Liver (tissue), 9 donors: ENCODE measurements around the gene NOG. TPM values are rescaled to one million over a fixed set of nuclear protein-coding genes. Genes with fewer than 3 reads are reported as not detected.

ENCODE experiments used
- DNase-seq: peaks from one replicate; pipeline ENCODE4 v3.0.0-alpha.2; 2017; ENCODE audit warnings: low spot score
- H3K27ac ChIP-seq, 2 donors: one replicate each; pipeline ENCODE4 v1.7.0; 2013; ENCODE audit warnings: inconsistent platforms in 2 of 2, low read length in 2 of 2, control low read depth in 1 of 2, low read depth in 1 of 2, mild to moderate bottlenecking in 1 of 2
- H3K27me3 ChIP-seq, 4 donors: one replicate each; pipeline versions ENCODE4 v1.6.1 to v1.7.0; 2013; ENCODE audit warnings: low read length in 3 of 4, inconsistent platforms in 1 of 4, mild to moderate bottlenecking in 1 of 4, moderate library complexity in 1 of 4; ENCODE audit not compliant: control insufficient read depth in 4 of 4, insufficient read depth in 4 of 4
- H3K36me3 ChIP-seq, 4 donors: one replicate each; pipeline versions ENCODE4 v1.6.1 to v1.7.0; 2013; ENCODE audit warnings: low read length in 3 of 4, mild to moderate bottlenecking in 3 of 4, low read depth in 1 of 4, moderate library complexity in 1 of 4; ENCODE audit not compliant: control insufficient read depth in 4 of 4, insufficient read depth in 3 of 4
- H3K4me1 ChIP-seq, 4 donors: one replicate each; pipeline versions ENCODE4 v1.6.1 to v1.7.0; 2013; ENCODE audit warnings: low read length in 3 of 4, mild to moderate bottlenecking in 3 of 4, moderate library complexity in 1 of 4; ENCODE audit not compliant: control insufficient read depth in 4 of 4, insufficient read depth in 4 of 4
- H3K4me3 ChIP-seq, 3 donors: one replicate each; pipeline versions ENCODE4 v1.6.1 to v1.7.0; 2013; ENCODE audit warnings: low read length in 3 of 3, control low read depth in 1 of 3, low read depth in 1 of 3, mild to moderate bottlenecking in 1 of 3
- H3K9ac ChIP-seq, 2 donors: one replicate each; pipeline ENCODE4 v1.7.0; 2013; ENCODE audit warnings: low read length in 2 of 2, mild to moderate bottlenecking in 2 of 2, moderate library complexity in 2 of 2, control low read depth in 1 of 2, low read depth in 1 of 2
- H3K9me3 ChIP-seq, 4 donors: one replicate each; pipeline versions ENCODE4 v1.6.1 to v1.7.0; 2013; ENCODE audit warnings: low read length in 3 of 4; ENCODE audit not compliant: control insufficient read depth in 4 of 4
- ATF3 ChIP-seq: IDR thresholded peaks from 2 replicates; pipeline ENCODE4 v1.6.1; 2016; ENCODE audit warnings: antibody characterized with exemption
- EGR1 ChIP-seq, 2 donors: IDR thresholded peaks; 2 replicates each; pipeline ENCODE4 v1.6.1; 2016 to 2018; ENCODE audit warnings: antibody characterized with exemption in 2 of 2, low read depth in 2 of 2
- FOXA1 ChIP-seq: IDR thresholded peaks from 2 replicates; pipeline ENCODE4 v1.6.1; 2016; ENCODE audit warnings: antibody characterized with exemption
- FOXA2 ChIP-seq: IDR thresholded peaks from 2 replicates; pipeline ENCODE4 v1.6.1; 2016; ENCODE audit warnings: antibody characterized with exemption
- GABPA ChIP-seq, 2 donors: IDR thresholded peaks in 1 of 2; conservative IDR thresholded peaks in 1 of 2; 2 replicates each; pipeline ENCODE4 v1.6.1; 2016; ENCODE audit warnings: antibody characterized with exemption in 2 of 2, mild to moderate bottlenecking in 1 of 2, moderate library complexity in 1 of 2
- HNF4A ChIP-seq, 2 donors: conservative IDR thresholded peaks; 2 replicates each; pipeline ENCODE4 v1.6.1; 2016; ENCODE audit warnings: antibody characterized with exemption in 2 of 2, mild to moderate bottlenecking in 2 of 2
- HNF4G ChIP-seq: IDR thresholded peaks from 2 replicates; pipeline ENCODE4 v1.6.1; 2016; ENCODE audit warnings: antibody characterized with exemption
- JUND ChIP-seq, 2 donors: IDR thresholded peaks; 2 replicates each; pipeline ENCODE4 v1.6.1; 2016; ENCODE audit warnings: antibody characterized with exemption in 2 of 2
- NR2F2 ChIP-seq: IDR thresholded peaks from 2 replicates; pipeline ENCODE4 v1.6.1; 2016; ENCODE audit warnings: antibody characterized with exemption
- RAD21 ChIP-seq, 2 donors: IDR thresholded peaks; 2 replicates each; pipeline ENCODE4 v1.6.1; 2016; ENCODE audit warnings: antibody characterized with exemption in 2 of 2, mild to moderate bottlenecking in 2 of 2
- YY1 ChIP-seq: IDR thresholded peaks from 2 replicates; pipeline ENCODE4 v1.6.1; 2016; ENCODE audit warnings: antibody characterized with exemption, mild to moderate bottlenecking
- WGBS: extraction: QIAGEN DNeasy Blood & Tissue Kit; methylation state at CpG from one replicate; pipeline ENCODE4 v1.1.7; 2013; 5-methylcytosine and 5-hydroxymethylcytosine counted together
- polyA plus RNA-seq, 2 donors: library from polyadenylated mRNA; stranded (reverse) in 1 of 2; unstranded in 1 of 2; fragments of 200-250 nt in 1 of 2; fragments of >200 nt in 1 of 2; fragmentation: Nextera tagmentation in 1 of 2; extraction: Ambion mirVana in 1 of 2; gene quantifications; one replicate each; pipeline versions ENCODE4 v1.2.1 to v1.2.3, GENCODE V29; 2013 to 2015
- total RNA-seq, 2 donors: library from RNA; depleted of rRNA; stranded (reverse); fragments of >200 nt; gene quantifications; one replicate each; pipeline ENCODE4 v1.2.3, GENCODE V29; 2014
- TF ChIP-seq, protein P1 (sequence below): IDR thresholded peaks from 2 replicates; pipeline ENCODE4 v1.6.1; 2016; ENCODE audit warnings: antibody characterized with exemption, mild to moderate bottlenecking
- TF ChIP-seq, protein P2 (sequence below): fragments of 150-350 bp; IDR thresholded peaks from 2 replicates; pipeline ENCODE4 v1.5.1; 2017; ENCODE audit warnings: improper control_type of control experiment, low read depth, low read length; ENCODE audit not compliant: missing input control
- TF ChIP-seq, protein P3 (sequence below): IDR thresholded peaks from 2 replicates; pipeline ENCODE4 v1.6.1; 2016; ENCODE audit warnings: antibody characterized with exemption
- donor health status: healthy.
- donor health status: healthy.
- donor health status: healthy.
- donor health status: healthy.
- donor health status: healthy.

Gene NOG
- total and polyA plus RNA-seq, 4 donors = 0.37 TPM; not detected in 3

DNA sequence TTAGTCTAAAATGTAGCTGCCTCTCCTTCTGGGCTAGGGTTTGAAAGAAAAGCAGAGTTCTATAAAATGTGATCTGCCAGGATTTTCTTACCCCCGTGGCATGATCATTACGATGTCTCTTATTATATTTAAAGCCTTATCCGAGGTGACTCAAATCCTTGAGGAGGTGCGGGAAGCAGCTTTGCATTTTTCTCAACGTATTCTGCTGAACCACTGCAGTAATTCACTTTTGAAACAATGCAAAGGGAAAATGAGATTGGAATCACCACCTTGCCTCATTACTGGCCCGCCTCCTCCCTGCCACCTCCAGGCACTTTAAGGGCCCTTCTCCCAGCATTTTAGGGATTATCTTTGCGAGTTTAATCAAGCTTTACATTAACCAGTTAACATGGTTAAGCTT lies 9.7 kb upstream of the NOG start (continued):
- TF ChIP-seq, protein P1, sequence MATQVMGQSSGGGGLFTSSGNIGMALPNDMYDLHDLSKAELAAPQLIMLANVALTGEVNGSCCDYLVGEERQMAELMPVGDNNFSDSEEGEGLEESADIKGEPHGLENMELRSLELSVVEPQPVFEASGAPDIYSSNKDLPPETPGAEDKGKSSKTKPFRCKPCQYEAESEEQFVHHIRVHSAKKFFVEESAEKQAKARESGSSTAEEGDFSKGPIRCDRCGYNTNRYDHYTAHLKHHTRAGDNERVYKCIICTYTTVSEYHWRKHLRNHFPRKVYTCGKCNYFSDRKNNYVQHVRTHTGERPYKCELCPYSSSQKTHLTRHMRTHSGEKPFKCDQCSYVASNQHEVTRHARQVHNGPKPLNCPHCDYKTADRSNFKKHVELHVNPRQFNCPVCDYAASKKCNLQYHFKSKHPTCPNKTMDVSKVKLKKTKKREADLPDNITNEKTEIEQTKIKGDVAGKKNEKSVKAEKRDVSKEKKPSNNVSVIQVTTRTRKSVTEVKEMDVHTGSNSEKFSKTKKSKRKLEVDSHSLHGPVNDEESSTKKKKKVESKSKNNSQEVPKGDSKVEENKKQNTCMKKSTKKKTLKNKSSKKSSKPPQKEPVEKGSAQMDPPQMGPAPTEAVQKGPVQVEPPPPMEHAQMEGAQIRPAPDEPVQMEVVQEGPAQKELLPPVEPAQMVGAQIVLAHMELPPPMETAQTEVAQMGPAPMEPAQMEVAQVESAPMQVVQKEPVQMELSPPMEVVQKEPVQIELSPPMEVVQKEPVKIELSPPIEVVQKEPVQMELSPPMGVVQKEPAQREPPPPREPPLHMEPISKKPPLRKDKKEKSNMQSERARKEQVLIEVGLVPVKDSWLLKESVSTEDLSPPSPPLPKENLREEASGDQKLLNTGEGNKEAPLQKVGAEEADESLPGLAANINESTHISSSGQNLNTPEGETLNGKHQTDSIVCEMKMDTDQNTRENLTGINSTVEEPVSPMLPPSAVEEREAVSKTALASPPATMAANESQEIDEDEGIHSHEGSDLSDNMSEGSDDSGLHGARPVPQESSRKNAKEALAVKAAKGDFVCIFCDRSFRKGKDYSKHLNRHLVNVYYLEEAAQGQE = no peak
- TF ChIP-seq HNF4G (no peak), RAD21 (IDR thresholded peaks at IDR 0.05) (no peak), EGR1 (IDR thresholded peaks at IDR 0.05; ENCODE audit: low read depth in 2 of 2) (no peak), NR2F2 (no peak), JUND (IDR thresholded peaks at IDR 0.05) (no peak), FOXA2 (no peak), YY1 (no peak)

GRCh38 chr17:56587298-56587697 lies 6.2 kb upstream of the NOG start:
- DNase-seq = no peak
- H3K9me3 ChIP-seq = no peaks in the 10 kb centered on the region
- no peaks in the 10 kb centered on the region for H3K36me3 ChIP-seq
- H3K27me3 ChIP-seq = peaks cover 0 to 28% (median 5%) of the 10 kb centered on the region in 4 donors
- H3K9ac ChIP-seq = no peak overlapping the region
- WGBS = 59% methylated on average over 5 of the region's 5 CpGs
- H3K27ac ChIP-seq = no peak overlapping the region
- H3K4me3 ChIP-seq = no peak overlapping the region
- TF ChIP-seq YY1 = no peak
- peaks cover 0 to 2% (median under 1%) of the 10 kb centered on the region in 4 donors for H3K4me1 ChIP-seq

DNA sequence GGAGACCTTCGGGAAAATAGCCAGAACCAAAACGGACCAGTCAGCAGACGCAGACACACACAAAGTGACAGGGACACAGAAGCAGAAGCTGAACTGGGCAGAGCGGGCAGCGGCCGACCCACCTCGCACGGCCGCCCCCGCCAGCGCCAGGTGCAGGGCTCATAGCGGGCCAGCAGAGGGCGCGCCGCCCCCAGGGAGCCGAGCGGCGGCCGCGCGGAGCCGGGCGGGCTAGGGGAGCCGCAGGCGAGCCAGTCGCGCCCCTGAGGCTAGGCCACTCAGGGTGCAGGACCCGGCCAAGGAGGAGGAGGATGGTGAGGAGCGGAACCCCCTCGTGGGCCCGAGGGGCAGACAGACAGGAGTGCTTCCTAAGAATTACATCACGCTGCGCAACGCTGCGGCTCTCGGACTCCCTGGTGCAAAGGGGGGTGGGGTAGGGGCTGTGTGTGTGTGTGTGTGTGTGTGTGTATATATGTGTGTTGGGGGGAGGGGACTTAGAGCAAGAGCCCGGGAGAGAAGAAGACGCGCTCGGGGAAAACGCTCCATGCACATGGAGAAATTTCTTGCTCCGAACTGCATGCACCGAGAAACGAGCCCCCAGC lies 913 bp upstream of the NOG start:
- no peak overlapping the region for H3K27ac ChIP-seq
- H3K4me3 ChIP-seq = peak overlapping the region in 2 of 3 donors; percentile 56 to 57
- under 1% methylated on average over 44 of the region's 44 CpGs for WGBS
- H3K36me3 ChIP-seq = no peaks in the 10 kb centered on the region
- TF ChIP-seq FOXA1 (no peak), ATF3 (no peak), EGR1 (IDR thresholded peaks at IDR 0.05; ENCODE audit: low read depth in 2 of 2) (no peak), HNF4A (conservative IDR thresholded peaks at IDR 0.05) (no peak), GABPA (IDR thresholded peaks at IDR 0.05 in 1 of 2, conservative IDR thresholded peaks at IDR 0.05 in 1 of 2) (no peak), HNF4G (no peak), YY1 (no peak), RAD21 (IDR thresholded peaks at IDR 0.05) (peak; percentile 44 to 68)
- TF ChIP-seq, protein P2, sequence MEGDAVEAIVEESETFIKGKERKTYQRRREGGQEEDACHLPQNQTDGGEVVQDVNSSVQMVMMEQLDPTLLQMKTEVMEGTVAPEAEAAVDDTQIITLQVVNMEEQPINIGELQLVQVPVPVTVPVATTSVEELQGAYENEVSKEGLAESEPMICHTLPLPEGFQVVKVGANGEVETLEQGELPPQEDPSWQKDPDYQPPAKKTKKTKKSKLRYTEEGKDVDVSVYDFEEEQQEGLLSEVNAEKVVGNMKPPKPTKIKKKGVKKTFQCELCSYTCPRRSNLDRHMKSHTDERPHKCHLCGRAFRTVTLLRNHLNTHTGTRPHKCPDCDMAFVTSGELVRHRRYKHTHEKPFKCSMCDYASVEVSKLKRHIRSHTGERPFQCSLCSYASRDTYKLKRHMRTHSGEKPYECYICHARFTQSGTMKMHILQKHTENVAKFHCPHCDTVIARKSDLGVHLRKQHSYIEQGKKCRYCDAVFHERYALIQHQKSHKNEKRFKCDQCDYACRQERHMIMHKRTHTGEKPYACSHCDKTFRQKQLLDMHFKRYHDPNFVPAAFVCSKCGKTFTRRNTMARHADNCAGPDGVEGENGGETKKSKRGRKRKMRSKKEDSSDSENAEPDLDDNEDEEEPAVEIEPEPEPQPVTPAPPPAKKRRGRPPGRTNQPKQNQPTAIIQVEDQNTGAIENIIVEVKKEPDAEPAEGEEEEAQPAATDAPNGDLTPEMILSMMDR = peak; percentile 89
- TF ChIP-seq, protein P3, sequence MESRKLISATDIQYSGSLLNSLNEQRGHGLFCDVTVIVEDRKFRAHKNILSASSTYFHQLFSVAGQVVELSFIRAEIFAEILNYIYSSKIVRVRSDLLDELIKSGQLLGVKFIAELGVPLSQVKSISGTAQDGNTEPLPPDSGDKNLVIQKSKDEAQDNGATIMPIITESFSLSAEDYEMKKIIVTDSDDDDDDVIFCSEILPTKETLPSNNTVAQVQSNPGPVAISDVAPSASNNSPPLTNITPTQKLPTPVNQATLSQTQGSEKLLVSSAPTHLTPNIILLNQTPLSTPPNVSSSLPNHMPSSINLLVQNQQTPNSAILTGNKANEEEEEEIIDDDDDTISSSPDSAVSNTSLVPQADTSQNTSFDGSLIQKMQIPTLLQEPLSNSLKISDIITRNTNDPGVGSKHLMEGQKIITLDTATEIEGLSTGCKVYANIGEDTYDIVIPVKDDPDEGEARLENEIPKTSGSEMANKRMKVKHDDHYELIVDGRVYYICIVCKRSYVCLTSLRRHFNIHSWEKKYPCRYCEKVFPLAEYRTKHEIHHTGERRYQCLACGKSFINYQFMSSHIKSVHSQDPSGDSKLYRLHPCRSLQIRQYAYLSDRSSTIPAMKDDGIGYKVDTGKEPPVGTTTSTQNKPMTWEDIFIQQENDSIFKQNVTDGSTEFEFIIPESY = no peak
- peak; percentile 75 for DNase-seq
- H3K9me3 ChIP-seq = no peaks in the 10 kb centered on the region
- no peak overlapping the region for H3K9ac ChIP-seq
- H3K27me3 ChIP-seq = peaks cover 0 to 26% (median 1%) of the 10 kb centered on the region in 4 donors
- peaks cover 16 to 40% (median 28%) of the 10 kb centered on the region in 4 donors for H3K4me1 ChIP-seq
